K562 (cell line): ENCODE measurements around the gene LPA.

Experiments used
- CREB1 ChIP-seq, 2 experiments: sonication (generic) in 1 of 2; formaldehyde crosslinking in 1 of 2; IDR thresholded peaks; 2 replicates each; pipeline versions ENCODE4 v1.6.1 to v1.8.0; 2012 to 2022; ENCODE audit warnings: inconsistent platforms in 1 of 2, mild to moderate bottlenecking in 1 of 2, missing genetic modification reagents in 1 of 2, moderate library complexity in 1 of 2
- CTCF ChIP-seq, 3 experiments: IDR thresholded peaks in 2 of 3; conservative IDR thresholded peaks in 1 of 3; 2 replicates each; pipeline ENCODE4 v1.5.1; 2011 to 2012; ENCODE audit warnings: low read length in 3 of 3, mild to moderate bottlenecking in 3 of 3, control low read depth in 2 of 3, improper control_type of control experiment in 1 of 3, inconsistent platforms in 1 of 3, low read depth in 1 of 3, mixed read lengths in 1 of 3, moderate library complexity in 1 of 3; ENCODE audit not compliant: insufficient read depth in 2 of 3
- EZH2 ChIP-seq: IDR thresholded peaks from 2 replicates; pipeline ENCODE4 v1.6.1; 2012; ENCODE audit warnings: low read depth, mild to moderate bottlenecking, inconsistent platforms, low read length, borderline replicate concordance
- L3MBTL2 ChIP-seq: fragments of 450-650 bp; IDR thresholded peaks from 2 replicates; pipeline ENCODE4 v1.6.1; 2016; ENCODE audit warnings: mild to moderate bottlenecking, moderate library complexity
- MAFG ChIP-seq: fragments of 450-650 bp; conservative IDR thresholded peaks from 2 replicates; pipeline ENCODE4 v1.6.1; 2016; ENCODE audit warnings: missing genetic modification characterization, missing compliant biosample characterization
- NFIC ChIP-seq: fragments of 450-650 bp; IDR thresholded peaks from 2 replicates; pipeline ENCODE4 v1.6.1; 2017; ENCODE audit warnings: mild to moderate bottlenecking, inconsistent platforms
- NR2C2 ChIP-seq, 2 experiments: fragments of 200-800 bp in 1 of 2; sonication (Bioruptor generic) in 1 of 2; sonication (generic) in 1 of 2; formaldehyde crosslinking in 1 of 2; IDR thresholded peaks; 2 replicates each; pipeline versions ENCODE4 v1.6.1 to v1.8.0; 2016 to 2022; ENCODE audit warnings: mild to moderate bottlenecking in 1 of 2, missing compliant biosample characterization in 1 of 2, missing genetic modification characterization in 1 of 2, missing genetic modification reagents in 1 of 2
- POLR2AphosphoS5 ChIP-seq: IDR thresholded peaks from 2 replicates; pipeline ENCODE4 v1.6.1; 2011; ENCODE audit warnings: mild to moderate bottlenecking, low read depth, low read length, moderate library complexity; ENCODE audit not compliant: control insufficient read depth, insufficient read depth
- SMC3 ChIP-seq: conservative IDR thresholded peaks from 2 replicates; pipeline ENCODE4 v1.6.1; 2011; ENCODE audit warnings: low read depth, low read length, improper control_type of control experiment; ENCODE audit not compliant: insufficient read depth
- SREBF1 ChIP-seq: fragments of 150-350 bp; IDR thresholded peaks from 2 replicates; pipeline ENCODE4 v1.6.1; 2014; ENCODE audit warnings: antibody characterized with exemption, low read depth, low read length, borderline replicate concordance
- ZNF12 ChIP-seq: sonication (generic); formaldehyde crosslinking; IDR thresholded peaks from 2 replicates; pipeline ENCODE4 v1.4.0; 2020; ENCODE audit warnings: mild to moderate bottlenecking, missing genetic modification reagents
- ZNF3 ChIP-seq: fragments of 250-450 bp; sonication (Bioruptor Pico); IDR thresholded peaks from 2 replicates; pipeline ENCODE4 v1.5.0; 2021; ENCODE audit warnings: mild to moderate bottlenecking, moderate library complexity
- TF ChIP-seq, protein P1 (sequence below): fragments of 450-650 bp; IDR thresholded peaks from 2 replicates; pipeline ENCODE4 v1.6.1; 2017; ENCODE audit warnings: mild to moderate bottlenecking, moderate library complexity

DNA sequence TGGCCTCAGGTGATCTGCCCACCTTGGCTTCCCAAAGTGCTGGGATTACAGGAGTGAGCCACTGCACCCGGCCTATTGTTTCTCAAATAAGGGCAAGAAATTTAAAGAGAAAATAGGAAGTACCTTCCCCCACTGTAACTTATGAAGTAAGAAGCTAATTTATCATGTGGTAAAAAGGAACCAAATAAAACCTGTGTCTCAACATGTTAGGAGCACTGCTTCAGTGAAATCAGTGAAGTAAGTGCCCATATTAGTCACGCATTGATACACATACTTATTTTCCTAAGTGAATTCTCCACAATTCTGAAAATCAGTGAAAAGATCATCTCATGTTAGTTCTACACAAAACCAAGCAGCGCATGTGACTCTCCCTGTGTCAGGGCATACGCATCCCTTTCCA, 14.2 kb upstream of the LPA start:
- TF ChIP-seq SREBF1: no peak
- no peak for TF ChIP-seq SMC3
- TF ChIP-seq ZNF12: no peak
- no peak for TF ChIP-seq EZH2
- TF ChIP-seq NR2C2 (CRISPR knock-in tag; IDR thresholded peaks at IDR 0.05): no peak
- TF ChIP-seq NR2C2 (tag; IDR thresholded peaks at IDR 0.05): no peak
- no peak for TF ChIP-seq MAFG (tag)
- TF ChIP-seq, protein P1, sequence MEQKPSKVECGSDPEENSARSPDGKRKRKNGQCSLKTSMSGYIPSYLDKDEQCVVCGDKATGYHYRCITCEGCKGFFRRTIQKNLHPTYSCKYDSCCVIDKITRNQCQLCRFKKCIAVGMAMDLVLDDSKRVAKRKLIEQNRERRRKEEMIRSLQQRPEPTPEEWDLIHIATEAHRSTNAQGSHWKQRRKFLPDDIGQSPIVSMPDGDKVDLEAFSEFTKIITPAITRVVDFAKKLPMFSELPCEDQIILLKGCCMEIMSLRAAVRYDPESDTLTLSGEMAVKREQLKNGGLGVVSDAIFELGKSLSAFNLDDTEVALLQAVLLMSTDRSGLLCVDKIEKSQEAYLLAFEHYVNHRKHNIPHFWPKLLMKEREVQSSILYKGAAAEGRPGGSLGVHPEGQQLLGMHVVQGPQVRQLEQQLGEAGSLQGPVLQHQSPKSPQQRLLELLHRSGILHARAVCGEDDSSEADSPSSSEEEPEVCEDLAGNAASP: no peak
- TF ChIP-seq L3MBTL2: no peak
- TF ChIP-seq ZNF3 (CRISPR knock-in tag): no peak
- TF ChIP-seq CREB1 (IDR thresholded peaks at IDR 0.05): no peak
- no peak for TF ChIP-seq CREB1 (CRISPR knock-in tag; IDR thresholded peaks at IDR 0.05)
- TF ChIP-seq POLR2AphosphoS5: no peak
- no peak for TF ChIP-seq CTCF (IDR thresholded peaks at IDR 0.05 in 2 of 3, conservative IDR thresholded peaks at IDR 0.05 in 1 of 3; ENCODE audit: insufficient read depth in 2 of 3, low read depth in 1 of 3, low read length in 3 of 3)
- TF ChIP-seq NFIC: no peak
